Measurements from ENCODE around the gene AP1S3.

DNA sequence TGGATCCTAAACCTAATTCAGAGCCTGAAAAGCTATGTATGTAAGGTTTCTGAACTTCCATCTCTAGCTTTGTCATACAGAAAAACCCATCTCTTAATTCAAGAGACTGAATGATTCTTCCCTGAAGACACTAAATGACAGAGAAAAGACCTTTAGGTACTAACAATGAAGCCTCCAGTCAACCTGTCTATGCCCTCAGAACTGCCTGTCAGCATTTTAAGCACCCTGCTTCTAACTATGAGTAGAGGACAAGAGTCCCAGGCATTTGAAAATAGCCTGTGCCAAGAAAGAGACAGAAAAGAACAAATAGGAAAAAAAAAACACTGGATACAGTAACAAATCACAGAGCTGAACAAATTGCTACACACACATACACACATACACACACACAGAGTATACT lies 48.6 kb downstream of the AP1S3 start:
- no peak for TF ChIP-seq ARNT (IDR thresholded peaks at IDR 0.05)
- TF ChIP-seq FOXA1 (IDR thresholded peaks at IDR 0.05): no peak

All from HEK293T (cell line).